Ishikawa (cell line): ENCODE data around the gene PARP9.

Experiments used
- CEBPB ChIP-seq: IDR thresholded peaks from 2 replicates; pipeline ENCODE4 v1.6.1; 2012
- CREB1 ChIP-seq: IDR thresholded peaks from 2 replicates; pipeline ENCODE4 v1.6.1; 2012; ENCODE audit warnings: low read depth
- EGR1 ChIP-seq: IDR thresholded peaks from 2 replicates; pipeline ENCODE4 v1.6.1; 2012
- EP300 ChIP-seq: IDR thresholded peaks from 2 replicates; pipeline ENCODE4 v1.6.1; 2012; ENCODE audit warnings: borderline replicate concordance
- FOXM1 ChIP-seq: IDR thresholded peaks from 2 replicates; pipeline ENCODE4 v1.6.1; 2012; ENCODE audit warnings: low read depth, borderline replicate concordance
- MAX ChIP-seq: IDR thresholded peaks from 2 replicates; pipeline ENCODE4 v1.6.1; 2012
- NFIC ChIP-seq: IDR thresholded peaks from 2 replicates; pipeline ENCODE4 v1.6.1; 2012
- RAD21 ChIP-seq: IDR thresholded peaks from 2 replicates; pipeline ENCODE4 v1.6.1; 2012; ENCODE audit warnings: low read depth
- REST ChIP-seq: IDR thresholded peaks from 2 replicates; pipeline ENCODE4 v1.6.1; 2012; ENCODE audit warnings: low read depth, mild to moderate bottlenecking
- TAF1 ChIP-seq: IDR thresholded peaks from 2 replicates; pipeline ENCODE4 v1.6.1; 2012; ENCODE audit warnings: low read depth, mild to moderate bottlenecking
- TCF12 ChIP-seq: IDR thresholded peaks from 2 replicates; pipeline ENCODE4 v1.6.1; 2012; ENCODE audit warnings: low read depth
- TEAD4 ChIP-seq: IDR thresholded peaks from 2 replicates; pipeline ENCODE4 v1.6.1; 2012
- USF1 ChIP-seq: IDR thresholded peaks from 2 replicates; pipeline ENCODE4 v1.6.1; 2012
- YY1 ChIP-seq: IDR thresholded peaks from 2 replicates; pipeline ENCODE4 v1.6.1; 2012; ENCODE audit warnings: low read depth
- ZBTB7A ChIP-seq: IDR thresholded peaks from 2 replicates; pipeline ENCODE4 v1.6.1; 2012; ENCODE audit warnings: low read depth

The PARP9 gene

DNA sequence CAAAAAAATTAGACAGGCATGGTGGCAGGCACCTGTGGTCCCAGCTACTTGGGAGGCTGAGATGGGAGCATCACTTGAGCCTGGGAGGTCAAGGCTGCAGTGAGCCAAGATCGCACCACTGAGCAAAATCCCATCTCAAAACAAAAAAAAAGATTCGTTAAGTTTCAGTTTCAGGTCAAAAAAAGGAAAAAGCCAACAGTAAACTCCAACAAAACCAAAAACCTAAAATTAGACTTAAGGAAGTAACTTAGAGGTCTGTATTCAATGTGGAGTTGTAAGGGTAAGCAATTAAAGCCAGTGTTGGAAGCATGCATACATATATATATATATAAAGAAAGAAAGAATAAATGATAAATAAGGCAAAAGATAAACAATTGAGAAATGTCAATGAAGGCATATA is 61.2 kb downstream of the PARP9 start:
- TF ChIP-seq NFIC (no peak), EGR1 (no peak), TAF1 (no peak), TEAD4 (no peak), FOXM1 (no peak)

GRCh38 chr3:122502139-122502538 is 62.0 kb downstream of the PARP9 start:
- TF ChIP-seq USF1 (no peak), ZBTB7A (no peak), EGR1 (no peak), CEBPB (no peak), CREB1 (no peak), EP300 (no peak), RAD21 (no peak), TEAD4 (no peak), TCF12 (no peak), FOXM1 (no peak), MAX (no peak), YY1 (no peak), TAF1 (no peak), REST (no peak), NFIC (no peak)

- TF ChIP-seq EGR1 = no peak
- TF ChIP-seq CEBPB = no peak
- TF ChIP-seq ZBTB7A = no peak
- TF ChIP-seq NFIC = no peak
- no peak for TF ChIP-seq YY1
- TF ChIP-seq RAD21 = no peak
- TF ChIP-seq TEAD4 = no peak
- no peak for TF ChIP-seq MAX
- no peak for TF ChIP-seq REST
- TF ChIP-seq TCF12 = no peak
- no peak for TF ChIP-seq FOXM1
- TF ChIP-seq EP300 = no peak
- no peak for TF ChIP-seq USF1
- no peak for TF ChIP-seq TAF1
Measured at GRCh38 chr3:122498152-122498551, 65.9 kb downstream of the PARP9 start.

GRCh38 chr3:122497425-122497824 is 66.7 kb downstream of the PARP9 start:
- TF ChIP-seq CREB1 (no peak), USF1 (no peak), YY1 (no peak), EP300 (no peak), TCF12 (no peak), MAX (no peak), CEBPB (no peak), TAF1 (no peak), FOXM1 (no peak), NFIC (no peak), EGR1 (no peak), ZBTB7A (no peak), REST (no peak), RAD21 (no peak), TEAD4 (no peak)
